DND-41 (cell line): Measurements from ENCODE around the gene SOX11.

Experiments used
- CTCF ChIP-seq: IDR thresholded peaks from 2 replicates; pipeline ENCODE4 v1.5.1; 2012; ENCODE audit warnings: borderline replicate concordance, low read length, moderate library complexity, mild to moderate bottlenecking; ENCODE audit not compliant: poor library complexity, severe bottlenecking; ENCODE audit errors: extremely low read depth
- EZH2 ChIP-seq: IDR thresholded peaks from 3 replicates; pipeline ENCODE4 v1.6.1; 2012; ENCODE audit warnings: borderline replicate concordance, low read depth, mild to moderate bottlenecking, moderate library complexity, low read length, inconsistent platforms; ENCODE audit not compliant: severe bottlenecking

- TF ChIP-seq EZH2 (no peak), CTCF (no peak)
These were observed 27.9 kb upstream of the SOX11 start for GRCh38 chr2:5664278-5664681.
